ENCODE measurements around the gene DPH7.
"Not testable (repeated sequence)": the region's sequence is repeated elsewhere in the genome, so short reads cannot be mapped to it uniquely, and the experiment has no call there.

The DPH7 gene

DNA sequence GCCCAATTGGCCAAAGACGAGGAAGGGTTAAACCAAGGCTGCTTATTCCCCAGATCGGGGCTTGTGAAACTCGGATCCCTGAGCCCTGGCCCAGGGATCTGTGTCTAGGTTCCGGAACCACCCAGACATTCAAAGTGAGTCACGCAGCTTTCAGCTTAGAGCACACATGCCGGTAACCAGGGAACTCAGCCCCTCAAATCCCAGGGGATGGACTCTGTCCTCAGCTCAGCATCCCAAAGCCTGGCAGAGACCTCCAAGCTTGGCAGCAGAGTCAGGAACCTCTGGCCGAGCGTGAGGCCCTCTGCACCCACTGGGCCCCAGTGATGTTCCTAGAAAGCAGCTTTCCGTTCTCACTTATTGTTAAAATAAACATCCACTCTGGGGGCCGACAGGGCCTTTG, 33.6 kb downstream of the DPH7 start:
- peak in 1 of 14 donors; percentile 42 for DNase-seq

DNA sequence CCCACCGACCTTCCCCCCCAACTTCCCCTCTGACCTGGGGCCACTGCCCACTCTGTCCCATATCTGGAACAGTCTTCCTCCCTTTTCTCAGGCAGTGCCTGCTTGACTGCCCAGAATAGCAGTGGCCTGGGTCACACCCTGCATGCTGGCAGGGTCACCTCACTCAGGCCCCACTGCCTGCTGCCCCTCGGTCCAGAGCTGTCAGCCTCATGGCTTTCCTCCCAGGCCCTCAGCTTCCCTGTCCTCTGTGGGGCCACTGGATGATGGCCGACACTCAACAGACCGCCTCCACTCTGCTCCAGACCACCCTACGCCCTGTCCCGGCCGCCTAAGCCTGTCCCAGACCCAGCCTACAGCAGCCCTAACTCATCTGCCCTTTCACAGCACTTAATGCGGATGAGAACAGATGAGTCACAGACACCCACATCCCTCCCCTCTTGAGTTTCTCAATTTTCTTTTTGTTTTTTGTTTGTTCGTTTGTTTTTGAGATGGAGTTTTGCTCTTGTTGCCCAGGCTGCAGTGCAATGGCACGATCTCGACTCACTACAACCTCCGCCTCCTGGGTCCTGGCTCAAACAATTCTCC, 34.5 kb downstream of the DPH7 start:
- DNase-seq, result peak in 1 of 14 donors; percentile 25

DNA sequence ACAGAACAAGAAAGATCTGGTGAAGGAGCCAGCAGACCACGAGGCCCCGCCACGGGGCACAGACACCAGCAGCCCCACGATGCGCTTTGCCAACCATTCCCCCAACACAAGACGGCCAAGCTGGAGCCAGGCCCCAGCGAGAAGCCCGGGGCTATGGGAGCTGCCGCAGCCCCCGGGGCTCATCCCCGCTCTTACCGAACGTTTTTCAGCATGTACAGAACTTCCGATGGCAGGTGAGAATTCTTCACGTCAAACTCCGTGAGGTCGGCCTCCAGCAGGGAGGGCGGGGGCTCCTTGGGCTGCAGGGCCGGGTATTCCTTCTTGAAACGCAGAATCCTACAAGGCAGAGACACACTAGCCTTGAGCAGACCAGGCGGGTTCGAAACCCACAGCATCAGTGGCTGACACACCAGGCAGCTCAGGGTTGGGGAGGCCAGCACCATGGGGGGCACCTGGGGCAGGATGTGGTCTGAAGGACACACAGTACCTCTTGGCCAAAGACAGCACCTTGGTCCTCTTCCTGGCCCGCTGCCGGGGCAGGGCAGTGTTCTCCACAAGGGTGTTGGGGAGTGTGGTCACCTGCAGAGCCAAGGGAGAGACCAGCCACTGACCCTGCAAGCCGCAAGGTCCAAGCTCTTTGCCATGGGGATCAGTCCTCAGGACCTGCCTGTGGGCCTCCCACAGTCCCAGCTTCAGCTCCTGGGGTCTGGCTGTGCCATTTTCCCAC, 35.3 kb downstream of the DPH7 start:
- no peak for DNase-seq

DNA sequence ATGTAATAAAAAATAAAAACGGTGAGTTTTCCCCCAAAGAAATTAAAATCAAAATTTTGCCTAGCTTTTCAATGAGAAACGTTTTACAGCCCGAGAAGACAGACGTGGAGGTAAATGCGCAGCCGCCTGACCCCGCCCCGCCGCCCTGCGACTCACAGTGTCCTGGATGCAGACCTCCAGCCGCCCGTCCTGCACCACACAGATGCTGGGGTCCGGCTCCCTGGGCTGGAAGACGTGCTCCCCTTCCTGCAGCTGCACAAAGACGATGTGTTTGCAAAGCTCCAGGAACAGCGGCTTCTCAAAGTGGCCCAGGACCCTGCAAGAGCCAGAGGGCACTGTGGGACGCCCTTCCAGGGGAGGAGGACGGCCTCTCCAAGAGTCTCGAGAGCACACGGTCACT, 36.2 kb downstream of the DPH7 start:
- DNase-seq, result no peak

DNA sequence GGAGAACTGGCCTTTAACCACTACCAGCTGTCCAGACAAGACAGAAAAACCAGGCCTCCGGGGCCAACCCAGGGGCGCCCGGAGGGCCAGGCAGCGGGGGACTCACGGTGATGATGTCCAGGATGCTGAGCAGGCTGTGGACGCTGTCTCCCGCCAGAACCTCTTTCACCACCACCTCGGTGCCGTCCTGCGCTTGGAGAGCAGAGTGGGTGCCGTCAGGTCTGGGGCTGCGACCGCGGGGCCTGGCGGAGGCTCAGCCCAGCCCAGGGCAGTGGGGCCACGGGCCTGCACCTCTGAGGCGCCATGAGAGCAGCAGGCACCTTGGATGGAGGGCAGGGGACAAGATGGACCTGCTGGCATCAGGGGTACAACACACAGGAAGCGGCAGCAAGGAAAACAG, 38.2 kb downstream of the DPH7 start:
- no peak for DNase-seq

DNA sequence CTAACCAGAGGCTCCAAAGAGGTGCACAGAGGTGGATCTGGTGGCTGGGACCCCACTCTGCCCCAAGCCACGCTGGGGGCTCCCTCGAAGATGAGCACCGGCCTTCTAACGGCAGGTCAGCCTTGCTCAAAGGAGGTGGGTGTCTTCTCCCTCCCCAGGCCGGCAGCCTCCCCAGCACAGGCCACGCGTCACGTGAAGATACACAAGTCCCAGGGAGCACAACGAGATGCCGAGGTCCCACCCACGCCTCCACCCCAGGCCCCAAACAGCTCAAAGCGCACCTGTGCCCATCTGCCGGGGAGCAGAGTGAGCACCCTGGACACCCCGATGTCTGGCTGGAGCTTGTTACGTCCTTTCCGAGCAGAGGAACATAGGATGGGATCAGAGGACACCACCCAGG, 40.7 kb downstream of the DPH7 start:
- DNase-seq, result no peak

DNA sequence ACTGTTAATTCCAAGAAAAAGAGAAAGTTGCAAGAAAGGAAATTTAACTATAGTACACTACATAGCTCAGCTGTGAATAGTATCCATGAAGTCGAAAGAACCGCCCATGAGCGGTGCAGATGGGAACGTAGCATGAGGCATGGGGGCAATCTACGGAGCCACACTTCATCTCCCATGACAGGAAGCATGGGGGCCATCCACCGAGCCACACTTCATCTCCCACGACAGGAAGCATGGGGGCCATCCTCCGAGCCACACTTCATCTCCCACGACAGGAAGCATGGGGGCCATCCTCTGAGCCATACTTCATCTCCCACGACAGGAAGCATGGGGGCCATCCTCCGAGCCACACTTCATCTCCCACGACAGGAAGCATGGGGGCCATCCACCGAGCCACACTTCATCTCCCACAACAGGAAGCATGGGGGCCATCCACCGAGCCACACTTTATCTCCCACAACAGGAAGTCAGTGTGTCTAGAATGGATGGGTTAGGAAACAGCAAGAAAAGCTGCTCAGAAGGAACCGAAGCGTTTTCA, 42.1 kb downstream of the DPH7 start:
- DNase-seq, result not testable (repeated sequence)

DNA sequence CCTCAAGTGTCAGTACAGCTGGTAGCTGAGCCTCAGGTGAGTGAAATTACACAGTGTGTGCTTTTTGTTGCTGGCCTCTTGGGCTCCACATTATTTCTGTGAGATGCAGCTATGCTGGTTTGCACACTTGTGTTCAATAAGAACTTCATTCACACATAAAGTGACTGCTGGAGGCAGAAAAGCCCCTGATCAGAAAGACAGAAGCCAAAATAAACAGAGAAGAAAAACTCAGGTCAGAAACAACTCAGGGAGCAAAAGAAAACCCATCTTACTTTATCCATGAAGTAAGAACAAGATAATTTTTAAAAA, 43.7 kb downstream of the DPH7 start:
- DNase-seq, result no peak

DNA sequence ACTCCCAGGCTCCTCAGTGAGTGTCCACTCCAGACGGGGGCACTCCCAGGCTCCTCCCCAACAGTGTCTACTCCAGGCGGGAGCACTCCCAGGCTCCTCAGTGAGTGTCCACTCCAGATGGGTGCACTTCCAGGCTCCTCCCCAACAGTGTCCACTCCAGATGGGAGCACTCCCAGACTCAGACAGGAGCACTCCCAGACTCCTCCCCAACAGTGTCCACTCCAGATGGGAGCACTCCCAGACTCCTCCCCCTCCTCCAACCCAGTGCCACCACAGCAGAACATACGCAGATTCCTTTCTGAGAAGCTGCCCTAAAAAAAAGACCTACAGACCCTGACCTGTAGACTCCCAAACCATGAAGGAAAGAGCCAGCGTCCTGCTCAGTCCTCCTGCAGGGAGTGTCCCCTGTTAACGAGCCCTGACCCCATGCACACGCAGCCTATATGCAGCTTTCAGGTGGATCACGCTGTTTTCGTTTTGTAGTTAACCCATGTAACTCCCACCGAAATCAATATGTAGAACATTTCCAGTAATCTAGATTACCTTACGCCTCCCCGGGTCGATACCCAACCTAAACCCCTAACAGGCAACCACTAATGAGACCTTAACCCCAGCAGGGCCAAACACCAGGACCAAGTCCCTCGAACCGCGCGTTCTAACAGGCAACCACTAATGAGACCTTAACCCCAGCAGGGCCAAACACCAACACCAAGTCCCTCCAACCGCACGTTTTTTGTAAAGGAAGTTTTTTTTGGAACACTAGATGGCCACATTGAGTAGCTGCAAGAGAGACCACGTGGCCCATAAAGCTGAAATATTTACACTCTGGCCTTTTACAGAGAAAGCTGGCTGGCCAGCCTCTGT, 44.2 kb downstream of the DPH7 start:
- DNase-seq, result no peak

DNA sequence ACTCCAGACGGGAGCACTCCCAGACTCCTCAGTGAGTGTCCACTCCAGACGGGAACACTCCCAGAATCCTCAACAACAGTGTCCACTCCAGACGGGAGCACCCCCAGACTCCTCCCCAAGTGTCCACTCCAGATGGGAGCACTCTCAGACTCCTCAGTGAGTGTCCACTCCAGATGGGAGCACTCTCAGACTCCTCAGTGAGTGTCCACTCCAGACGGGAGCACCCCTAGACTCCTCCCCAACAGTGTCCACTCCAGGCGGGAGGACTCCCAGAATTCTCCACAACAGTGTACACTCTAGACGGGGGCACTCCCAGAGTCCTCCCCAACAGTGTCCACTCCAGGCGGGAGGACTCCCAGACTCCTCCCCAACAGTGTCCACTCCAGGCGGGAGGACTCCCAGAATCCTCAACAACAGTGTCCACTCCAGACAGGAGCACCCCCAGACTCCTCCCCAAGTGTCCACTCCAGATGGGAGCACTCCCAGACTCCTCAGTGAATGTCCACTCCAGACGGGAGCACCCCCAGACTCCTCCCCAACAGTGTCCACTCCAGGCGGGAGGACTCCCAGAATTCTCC, 45.7 kb downstream of the DPH7 start:
- not testable (repeated sequence) for DNase-seq

DNA sequence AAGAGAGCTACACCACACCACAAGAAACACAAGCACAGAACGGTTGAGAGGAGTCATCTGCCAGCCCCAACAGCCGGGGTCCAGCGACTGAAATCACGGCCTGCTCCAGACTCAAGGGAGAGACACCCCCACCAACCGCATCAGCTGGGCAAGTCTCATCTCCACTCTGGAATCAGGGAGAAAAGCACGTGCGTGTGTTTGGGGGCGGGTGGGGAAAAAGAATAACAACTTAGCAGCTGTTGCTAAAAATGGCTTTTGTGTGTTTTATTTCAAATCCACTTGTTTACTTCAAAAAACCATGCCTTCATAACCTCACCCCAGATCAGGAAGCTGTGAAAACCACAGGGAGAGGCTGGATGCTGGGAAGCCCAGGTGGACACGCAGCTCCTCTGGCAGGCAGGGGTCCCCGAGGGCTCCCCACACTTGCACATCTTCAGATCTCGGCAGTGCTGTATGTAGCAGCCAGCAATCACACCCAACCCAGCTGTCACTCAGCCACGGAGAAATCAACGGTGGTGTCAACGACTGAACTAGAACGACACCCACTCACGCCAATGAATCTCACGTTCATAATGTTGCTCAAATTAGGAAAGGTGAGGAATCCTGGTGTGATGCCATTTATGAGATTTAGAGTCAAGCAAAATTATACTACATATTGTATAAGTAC, 47.5 kb downstream of the DPH7 start:
- DNase-seq, result no peak

DNA sequence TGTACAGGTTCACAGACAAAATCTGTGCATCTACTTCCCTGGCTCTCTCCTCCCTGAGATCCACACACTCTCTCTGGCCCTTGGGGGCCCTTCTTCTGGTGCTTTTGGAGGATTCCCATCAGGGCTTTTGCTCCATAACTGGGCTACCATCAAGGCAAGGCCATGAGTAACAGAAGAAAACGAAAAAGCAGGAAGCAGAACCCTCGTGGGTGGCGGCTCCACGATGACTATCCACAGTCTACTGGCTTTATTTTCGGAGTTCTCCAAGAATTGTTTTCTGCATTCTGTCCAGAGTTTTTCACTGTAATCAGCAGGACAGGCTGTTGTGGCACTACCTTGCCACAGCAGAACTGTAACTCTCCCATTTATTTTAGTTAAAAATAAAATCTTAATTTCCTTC, 48.4 kb downstream of the DPH7 start:
- DNase-seq, result no peak

DNA sequence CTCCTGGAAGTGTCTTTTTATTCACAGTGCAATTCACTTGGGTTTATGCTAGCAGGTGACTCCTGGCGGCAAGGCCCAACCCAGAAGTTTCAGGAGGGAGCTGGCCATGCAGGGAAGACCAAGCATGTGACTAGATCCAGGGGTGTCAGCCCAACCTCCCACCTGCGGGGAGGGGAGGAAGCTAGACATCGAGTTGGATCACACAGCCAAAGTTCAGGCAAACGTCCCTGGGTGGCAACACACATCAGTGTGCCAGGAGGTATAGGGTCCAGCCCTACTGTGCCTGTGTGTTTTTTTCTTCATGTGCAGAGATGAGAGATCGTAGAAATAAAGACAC, 53.8 kb downstream of the DPH7 start:
- DNase-seq, result no peak

DNA sequence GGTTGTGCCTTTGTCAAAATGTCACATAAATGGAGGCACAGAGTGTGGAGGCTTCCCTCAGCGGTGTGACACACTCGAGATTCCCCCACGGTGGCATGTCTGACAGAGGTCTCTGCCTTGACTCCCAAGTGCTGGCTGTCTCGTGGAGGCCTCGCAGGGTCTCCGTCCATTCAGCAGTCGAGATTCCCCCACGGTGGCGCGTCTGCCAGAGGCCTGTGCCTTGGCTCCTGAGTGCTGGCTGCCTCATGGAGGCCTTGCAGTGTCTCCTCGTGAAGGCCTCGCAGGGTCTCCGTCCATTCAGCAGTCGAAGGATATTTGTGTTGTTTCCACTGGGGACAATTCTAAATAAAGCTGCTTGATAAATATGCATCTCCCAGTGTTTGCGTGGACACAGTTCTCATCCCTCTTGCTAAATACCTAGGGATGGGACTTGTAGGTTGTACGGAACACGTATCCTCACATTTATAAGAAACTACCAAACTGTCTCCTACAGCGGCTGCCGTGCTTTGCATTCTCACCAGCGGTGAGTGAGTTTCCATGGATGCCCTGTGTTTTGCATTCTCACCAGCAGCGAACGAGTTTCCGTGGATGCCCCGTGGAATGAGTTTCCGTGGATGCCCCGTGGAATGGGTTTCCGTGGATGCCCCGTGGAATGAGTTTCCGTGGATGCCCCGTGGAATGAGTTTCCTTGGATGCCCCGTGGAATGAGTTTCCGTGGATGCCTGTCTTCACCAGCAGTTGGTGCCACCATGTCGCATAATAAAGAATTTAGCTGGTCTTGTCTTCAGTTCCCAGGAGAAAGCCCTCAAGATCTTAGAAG, 54.4 kb downstream of the DPH7 start:
- DNase-seq, result no peak

DNA sequence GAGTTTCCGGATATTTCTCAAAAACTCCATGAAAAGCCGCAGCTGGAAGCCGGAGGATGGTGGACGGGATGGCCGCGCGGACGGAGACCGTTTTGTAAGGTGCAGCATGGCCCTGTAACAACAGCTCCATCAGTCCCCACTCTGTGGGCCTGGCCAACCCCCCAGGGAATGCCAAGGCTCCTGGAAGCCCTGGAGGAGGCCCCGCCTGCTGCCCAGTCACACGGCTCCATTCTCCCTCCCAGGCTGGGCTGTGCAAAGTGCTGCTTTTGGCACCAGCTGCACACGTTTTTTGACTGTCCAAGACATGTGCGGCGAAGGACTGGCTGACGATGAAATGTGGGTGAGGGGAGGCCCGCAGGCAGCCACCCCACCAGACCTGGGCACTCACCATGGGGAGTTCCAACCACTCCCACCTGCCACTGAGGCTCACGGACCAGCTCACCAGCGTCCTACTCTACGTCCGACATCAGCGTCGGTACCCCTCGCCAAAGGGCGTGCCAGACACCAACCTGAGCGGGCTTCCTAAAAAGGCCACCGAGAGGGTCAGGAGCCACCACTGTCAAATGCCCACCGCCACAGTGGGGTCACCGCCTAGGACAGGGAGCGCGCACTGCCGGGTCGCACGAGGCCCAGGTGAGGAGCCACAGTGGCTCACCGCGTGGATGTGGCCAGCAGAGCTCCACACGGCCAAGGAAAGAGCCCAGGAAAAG, 55.8 kb downstream of the DPH7 start:
- no peak for DNase-seq

DNA sequence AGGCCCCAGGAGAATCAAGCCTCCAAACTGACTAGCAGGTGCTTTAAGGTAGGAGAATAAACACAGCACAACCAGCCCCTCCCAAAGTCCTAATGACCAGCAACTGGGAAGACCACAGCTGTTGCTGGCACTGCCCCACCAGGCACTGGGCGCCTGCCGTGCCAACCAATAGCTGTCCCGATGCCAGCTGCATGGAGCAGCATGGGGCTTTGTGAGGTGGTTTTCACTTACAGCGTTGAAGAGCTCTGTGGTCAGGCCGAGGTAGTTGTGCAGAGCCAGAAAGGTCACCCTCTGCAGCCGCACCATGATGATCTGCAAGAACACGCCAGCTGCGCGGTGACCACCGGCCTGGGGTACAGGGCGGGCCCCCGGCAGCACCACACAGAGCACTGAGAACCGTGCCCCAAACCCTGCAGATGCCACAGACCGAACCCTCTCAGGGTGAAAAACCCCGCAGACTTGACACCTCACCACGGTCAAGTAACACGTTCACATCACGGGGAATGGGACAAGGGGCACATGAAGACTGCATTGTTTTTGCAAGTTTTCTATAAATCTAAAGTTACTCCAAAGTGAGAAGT, 57.2 kb downstream of the DPH7 start:
- DNase-seq, result no peak

DNA sequence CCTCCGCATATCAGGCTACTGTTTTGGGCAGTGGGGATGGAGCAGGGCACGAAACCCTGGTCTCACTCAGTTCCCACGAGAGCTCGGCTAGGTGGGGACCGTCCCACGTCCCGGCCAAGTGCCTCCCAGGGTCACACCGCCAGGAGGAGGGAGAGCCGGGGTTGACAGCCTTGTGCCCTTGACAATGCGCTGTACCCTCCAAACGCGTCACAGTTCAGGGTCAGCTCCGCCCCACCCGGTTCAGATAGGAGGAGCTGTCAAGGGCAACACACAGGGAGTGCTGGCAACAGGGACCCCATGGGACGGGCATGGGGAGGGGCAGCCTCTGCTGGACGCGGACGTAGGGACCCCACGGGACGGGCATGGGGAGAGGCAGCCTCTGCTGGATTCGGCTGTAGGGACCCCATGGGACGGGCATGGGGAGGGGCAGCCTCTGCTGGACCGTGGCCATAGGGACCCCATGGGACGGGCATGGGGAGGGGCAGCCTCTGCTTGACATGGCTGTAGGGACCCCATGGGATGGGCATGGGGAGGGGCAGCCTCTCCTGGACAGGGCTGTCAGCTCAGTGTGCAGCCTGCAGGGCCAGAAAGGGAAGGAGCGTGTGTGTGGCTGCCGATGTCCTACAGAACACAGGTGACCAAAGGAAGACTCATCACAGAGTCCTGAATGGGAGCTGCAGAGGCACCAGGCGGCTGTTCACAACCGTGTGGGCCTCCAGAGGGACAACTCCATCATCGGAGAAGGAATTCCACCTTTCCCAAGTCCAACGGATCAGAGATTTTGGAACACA, 57.9 kb downstream of the DPH7 start:
- no peak for DNase-seq

DNA sequence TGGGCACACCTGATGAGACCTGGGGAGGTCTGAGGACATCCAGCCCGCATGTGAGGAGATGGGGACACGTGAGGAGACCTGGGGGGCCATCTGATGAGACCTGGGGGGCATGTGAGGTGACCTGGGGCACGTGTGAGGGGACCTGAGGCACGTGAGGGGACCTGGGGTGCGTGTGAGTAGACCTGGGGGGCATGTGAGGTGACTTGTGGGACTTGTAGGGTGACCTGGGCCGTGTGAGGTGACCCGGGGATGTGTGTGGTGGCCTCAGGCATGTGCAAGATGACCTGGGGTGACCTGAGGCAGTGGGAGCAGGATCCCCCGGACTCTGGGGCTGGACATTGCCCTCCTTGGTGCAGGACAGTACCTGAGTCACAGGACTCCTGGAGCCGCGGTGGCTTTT, 59.2 kb downstream of the DPH7 start:
- DNase-seq, result no peak

DNA sequence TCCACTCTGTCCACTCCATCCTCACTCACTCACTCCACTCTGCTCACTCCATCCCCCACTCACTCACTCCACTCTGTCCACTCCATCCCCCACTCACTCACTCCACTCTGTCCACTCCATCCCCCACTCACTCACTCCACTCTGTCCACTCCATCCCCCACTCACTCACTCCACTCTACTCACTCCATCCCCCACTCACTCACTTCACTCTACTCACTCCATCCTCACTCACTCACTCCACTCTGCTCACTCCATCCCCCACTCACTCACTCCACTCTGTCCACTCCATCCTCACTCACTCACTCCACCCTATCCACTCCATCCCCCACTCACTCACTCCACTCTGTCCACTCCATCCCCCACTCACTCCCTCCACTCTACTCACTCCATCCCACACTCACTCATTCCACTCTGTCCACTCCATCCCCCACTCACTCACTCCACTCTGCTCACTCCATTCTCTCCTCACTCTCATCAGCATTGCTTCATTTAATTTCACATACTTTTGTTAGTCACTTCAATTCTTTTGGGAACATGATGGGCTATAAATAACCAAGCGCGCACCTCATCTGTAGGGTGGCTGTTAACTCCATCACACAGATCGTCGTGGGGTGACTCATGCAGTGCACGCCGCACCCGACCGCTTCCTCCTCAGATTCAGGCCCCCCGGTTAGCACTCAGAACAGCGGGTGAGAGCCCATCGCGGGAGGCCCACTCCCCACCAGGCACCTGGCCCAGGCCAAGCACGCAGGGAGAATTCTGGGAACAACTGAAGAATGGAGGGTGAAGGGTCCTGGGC, 59.9 kb downstream of the DPH7 start:
- not testable (repeated sequence) for DNase-seq

Data from C1 segment of cervical spinal cord (tissue), 14 donors.